Right cardiac atrium (tissue), 5 donors: Measurements from ENCODE around the gene KIAA1614. TPM values are rescaled to one million over a fixed set of nuclear protein-coding genes. Genes with fewer than 3 reads are reported as not detected.
A peak's percentile ranks its signal among the peaks of the same experiment; 100 is the strongest.

Experiments
- ATAC-seq, 2 donors: fragments of 200-7000 bp; cut with Tn5 transposase; one replicate each; pipeline versions ENCODE4 v1.8.0 to v1.9.1; 2020; ENCODE audit warnings: moderate library complexity in 2 of 2, mild to moderate bottlenecking in 1 of 2
- DNase-seq, 3 donors: peaks; one replicate each; pipeline ENCODE4 v3.0.0-alpha.2; 2020
- H3K27ac ChIP-seq: one replicate; pipeline ENCODE4 v1.5.1; 2013; ENCODE audit warnings: mild to moderate bottlenecking, low read length, control low read depth, moderate library complexity
- H3K27me3 ChIP-seq: one replicate; pipeline ENCODE4 v1.6.1; 2013; ENCODE audit not compliant: control insufficient read depth, insufficient read depth
- H3K4me1 ChIP-seq: one replicate; pipeline ENCODE4 v1.6.1; 2013; ENCODE audit warnings: low read length; ENCODE audit not compliant: control insufficient read depth, insufficient read depth
- H3K4me3 ChIP-seq: one replicate; pipeline ENCODE4 v1.5.1; 2013; ENCODE audit warnings: low read length, control low read depth
- H3K9me3 ChIP-seq: one replicate; pipeline ENCODE4 v1.6.1; 2013; ENCODE audit warnings: low read length; ENCODE audit not compliant: control insufficient read depth
- WGBS: extraction: QIAGEN DNeasy Blood & Tissue Kit; methylation state at CpG from one replicate; pipeline ENCODE4 v1.1.7; 2013; 5-methylcytosine and 5-hydroxymethylcytosine counted together
- intact Hi-C, 4 donors: fragments of 100-400 bp; cut with DNase I; formaldehyde crosslinking; loops; one replicate each; pipeline versions ENCODE4 v1.11.0 to v1.14.0; 2022 to 2023
- polyA plus RNA-seq: library from polyadenylated mRNA; stranded (reverse); fragments of 200-250 nt; gene quantifications from one replicate; pipeline ENCODE4 v1.2.3, GENCODE V29; 2013
- total RNA-seq, 4 donors: library from RNA; stranded (reverse); fragmentation: NEBNext Ultra II Directional; extraction: Animal tissue kit (Norgen Biotek cat#: 25700); gene quantifications; one replicate each; pipeline ENCODE4 v1.2.1, GENCODE V29; 2021
- donor health status: healthy with polysubstance abuse.
- donor health status: DM: no; HTN: yes; CAD: no.
- donor health status: DM: no; HTN: no; CAD: no.
- donor health status: DM: no; HTN: yes; CAD: no; lungs with severe emphysema.
- donor health status: DM: yes; HTN: yes; CAD: no.

Gene KIAA1614
- total and polyA plus RNA-seq, 5 donors: 10.2 to 16.6 (median 11.6) TPM

DNA sequence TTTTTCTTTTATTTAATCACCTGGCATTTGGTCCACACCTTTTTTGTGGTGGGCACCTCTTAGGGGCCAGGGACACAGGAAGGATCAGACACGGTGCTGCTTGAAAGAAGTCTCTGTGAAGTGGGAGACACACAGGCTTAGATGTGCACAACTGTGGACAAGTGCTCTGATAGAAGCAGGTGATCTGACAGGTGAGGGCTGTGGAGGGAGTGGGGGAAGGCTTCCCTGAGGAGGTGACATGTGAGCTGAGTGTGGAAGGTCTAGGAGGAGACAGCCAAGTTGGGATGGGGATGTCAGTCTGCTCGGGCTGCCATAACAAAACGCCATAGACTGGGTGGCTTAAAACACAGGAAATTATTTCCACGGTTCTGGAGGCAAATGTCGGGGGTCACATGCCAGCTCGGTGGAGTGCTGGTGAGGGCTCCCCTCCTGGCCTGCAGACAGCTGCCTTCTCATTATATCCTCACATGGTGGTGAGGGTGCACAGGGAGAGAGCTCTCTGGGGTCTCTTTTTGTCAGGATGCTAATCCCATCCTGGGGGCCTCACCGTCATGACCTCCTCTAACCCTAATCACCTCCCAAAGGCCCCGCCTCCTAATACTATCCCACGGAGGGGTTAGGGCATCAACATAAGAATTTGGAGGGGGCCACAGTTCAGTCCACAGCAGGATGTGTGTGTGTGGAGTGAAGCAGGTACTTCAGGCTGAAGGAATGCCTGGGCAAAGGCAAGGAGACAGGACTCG is 5.2 kb upstream of the KIAA1614 start:
- ATAC-seq: no peak
- Histone ChIP-seq H3K27me3 (no peaks in the 10 kb centered on the region), H3K4me3 (no peak overlapping the region), H3K9me3 (no peaks in the 10 kb centered on the region), H3K4me1 (no peaks in the 10 kb centered on the region), H3K27ac (no peak overlapping the region)
- DNase-seq: no peak
- WGBS: 83% methylated on average over 10 of the region's 10 CpGs
- intact Hi-C loops: no loop called here

GRCh38 chr1:180908074-180908765 is 4.5 kb upstream of the KIAA1614 start:
- WGBS: 89% methylated on average over 15 of the region's 15 CpGs
- Histone ChIP-seq H3K4me3 (no peak overlapping the region), H3K4me1 (no peaks in the 10 kb centered on the region), H3K9me3 (no peaks in the 10 kb centered on the region), H3K27ac (no peak overlapping the region), H3K27me3 (no peaks in the 10 kb centered on the region)
- ATAC-seq (no peak), DNase-seq (no peak)
- intact Hi-C loops: no loop called here

GRCh38 chr1:180909005-180909414 is 3.7 kb upstream of the KIAA1614 start:
- no peaks in the 10 kb centered on the region for H3K27me3 ChIP-seq
- no peak overlapping the region for H3K4me3 ChIP-seq
- H3K27ac ChIP-seq: no peak overlapping the region
- no peak for DNase-seq
- no peak for ATAC-seq
- H3K9me3 ChIP-seq: no peaks in the 10 kb centered on the region
- intact Hi-C loops: no loop called here
- H3K4me1 ChIP-seq: no peaks in the 10 kb centered on the region
- 85% methylated on average over 3 of the region's 3 CpGs for WGBS

DNA sequence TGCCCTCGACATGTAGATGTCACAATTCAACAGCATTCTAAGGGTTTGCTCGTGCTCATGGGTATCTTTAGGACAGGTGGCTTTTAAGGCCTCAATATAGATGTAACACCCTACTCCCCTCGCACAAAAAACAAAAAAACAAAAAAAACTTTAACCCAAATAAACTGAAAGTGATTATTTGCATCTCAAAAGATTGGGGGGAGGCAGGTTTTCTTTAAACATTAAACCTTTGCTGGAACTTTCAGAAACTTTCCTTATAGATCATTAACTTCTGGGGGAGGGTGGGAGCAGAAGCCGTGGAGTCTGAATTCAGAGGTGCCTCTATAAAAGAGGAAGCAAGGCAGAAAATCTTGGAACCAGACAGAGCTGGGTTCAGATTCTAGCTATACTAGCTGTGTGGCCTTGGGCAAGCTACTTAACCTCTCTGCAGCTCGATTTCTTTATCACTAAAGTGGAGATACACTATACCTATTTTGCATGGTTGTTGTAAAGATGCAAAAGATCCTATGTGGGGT is 3.2 kb upstream of the KIAA1614 start:
- no peak overlapping the region for H3K27ac ChIP-seq
- ATAC-seq: no peak
- no peaks in the 10 kb centered on the region for H3K9me3 ChIP-seq
- no peaks in the 10 kb centered on the region for H3K27me3 ChIP-seq
- DNase-seq: no peak
- no peak overlapping the region for H3K4me3 ChIP-seq
- intact Hi-C loops: no loop called here
- WGBS: 82% methylated on average over 5 of the region's 5 CpGs
- no peaks in the 10 kb centered on the region for H3K4me1 ChIP-seq

DNA sequence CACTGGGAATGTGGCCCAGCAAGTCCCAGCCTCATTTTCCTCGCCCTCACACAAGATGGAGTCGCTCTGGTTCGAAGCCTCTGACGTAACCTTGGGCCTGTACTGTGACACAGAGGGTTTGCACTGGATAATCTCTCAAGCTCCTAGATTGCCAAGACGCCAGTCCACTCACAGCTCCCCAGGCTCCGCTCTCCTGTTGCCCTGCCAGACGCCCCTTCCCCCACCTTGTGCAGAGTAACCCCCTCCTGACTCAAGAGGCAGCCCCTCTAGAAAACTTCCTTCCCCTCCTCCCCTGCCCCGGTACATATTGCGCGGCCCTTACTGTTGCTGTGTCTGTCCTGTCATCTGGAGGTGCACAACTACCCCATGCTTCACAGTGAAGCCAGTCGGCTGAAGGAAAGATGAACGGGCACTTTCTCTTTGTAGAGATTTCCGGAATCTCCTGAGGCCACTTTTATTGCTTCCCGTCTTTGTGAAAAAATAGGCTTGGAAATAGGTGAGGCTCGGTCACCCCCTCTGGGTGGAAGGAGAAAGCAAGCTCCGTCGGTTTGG is 981 bp upstream of the KIAA1614 start:
- ATAC-seq (peak; percentile 19 to 42), DNase-seq (peak in 2 of 3 donors; percentile 66 to 72)
- Histone ChIP-seq H3K4me3 (peak overlapping the region; percentile 81), H3K27me3 (no peaks in the 10 kb centered on the region), H3K9me3 (no peaks in the 10 kb centered on the region), H3K4me1 (no peaks in the 10 kb centered on the region), H3K27ac (peak overlapping the region; percentile 81)
- 18% methylated on average over 17 of the region's 17 CpGs for WGBS
- intact Hi-C loops: no loop called here

DNA sequence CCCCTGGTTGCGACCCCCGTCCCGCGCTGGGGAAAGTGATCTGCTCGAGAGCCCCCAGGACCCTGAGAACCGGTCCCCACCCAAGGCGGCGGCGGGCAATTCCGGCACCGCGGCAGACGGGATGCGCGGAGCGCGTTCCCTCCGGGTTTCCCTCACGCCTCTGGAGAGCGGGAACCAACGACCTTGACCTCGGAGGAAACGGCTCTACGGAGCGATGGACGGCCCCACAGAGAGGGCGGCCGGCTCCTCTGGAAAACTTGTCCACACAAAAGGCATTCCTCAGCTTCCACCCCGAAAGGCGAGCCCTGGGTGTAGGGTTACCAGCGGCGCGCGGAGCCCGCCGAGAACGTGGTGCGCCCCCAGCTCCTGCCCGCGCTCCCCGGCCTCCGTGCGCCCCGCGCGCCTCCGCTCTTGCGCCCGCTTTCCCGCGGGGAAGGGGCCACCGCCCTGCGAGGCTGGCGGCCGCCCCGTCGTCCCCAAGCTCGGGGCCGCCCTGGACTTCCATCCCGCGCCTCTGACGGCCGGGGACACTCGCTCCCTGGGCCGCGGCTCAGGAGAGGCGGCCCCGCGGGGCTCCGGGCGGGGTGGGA is 391 bp upstream of the KIAA1614 start:
- Histone ChIP-seq H3K4me3 (peak overlapping the region; percentile 81), H3K27ac (peak overlapping the region; percentile 81), H3K4me1 (no peaks in the 10 kb centered on the region), H3K9me3 (no peaks in the 10 kb centered on the region), H3K27me3 (no peaks in the 10 kb centered on the region)
- ATAC-seq (peak; percentile 41 to 49), DNase-seq (peak; percentile 23 to 73 (median 70))
- 1% methylated on average over 71 of the region's 71 CpGs for WGBS
- intact Hi-C loops: no loop called here

- no peaks in the 10 kb centered on the region for H3K4me1 ChIP-seq
- no peak overlapping the region for H3K4me3 ChIP-seq
- DNase-seq (no peak), ATAC-seq (no peak)
- H3K27ac ChIP-seq: no peak overlapping the region
- intact Hi-C loops: no loop called here
- WGBS: 93% methylated on average over 11 of the region's 11 CpGs
- H3K9me3 ChIP-seq: no peaks in the 10 kb centered on the region
- H3K27me3 ChIP-seq: no peaks in the 10 kb centered on the region
Observed at GRCh38 chr1:180915426-180915965, 2.8 kb downstream of the KIAA1614 start.

DNA sequence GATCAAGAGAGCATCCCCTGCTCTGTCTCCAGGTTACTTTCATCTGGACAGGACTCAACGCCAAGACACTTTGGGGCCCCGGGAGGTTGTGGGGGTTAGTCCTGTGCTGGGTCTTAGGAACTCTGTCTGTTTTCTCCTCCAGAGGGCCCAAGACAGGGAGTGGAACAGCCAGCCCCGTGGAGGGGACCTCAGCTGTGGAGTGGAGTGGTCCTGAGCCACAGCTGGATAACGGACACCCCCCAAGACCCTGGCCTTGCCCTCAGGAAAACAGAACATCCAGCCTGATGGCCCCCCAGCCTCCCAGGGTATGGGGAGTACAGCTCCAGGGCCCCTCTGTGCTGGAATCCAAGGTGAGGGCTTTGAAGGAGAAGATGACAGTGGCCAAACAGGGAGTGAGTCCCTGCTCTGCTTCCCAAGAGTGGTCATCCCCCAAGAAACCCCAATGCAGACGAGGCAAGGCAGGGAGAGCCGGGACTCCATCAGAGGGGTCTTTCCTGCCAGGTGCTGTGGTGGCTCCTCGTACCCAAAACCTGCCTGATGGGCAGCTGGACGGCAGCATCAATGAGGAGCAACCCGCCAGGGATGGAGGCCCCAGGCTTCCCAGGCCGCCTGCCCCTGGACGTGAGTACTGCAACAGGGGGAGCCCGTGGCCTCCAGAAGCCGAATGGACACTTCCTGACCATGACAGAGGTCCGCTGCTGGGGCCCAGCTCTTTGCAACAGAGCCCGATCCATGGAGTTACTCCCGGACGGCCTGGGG is 3.5 kb downstream of the KIAA1614 start:
- no peak for DNase-seq
- no peak for ATAC-seq

DNA sequence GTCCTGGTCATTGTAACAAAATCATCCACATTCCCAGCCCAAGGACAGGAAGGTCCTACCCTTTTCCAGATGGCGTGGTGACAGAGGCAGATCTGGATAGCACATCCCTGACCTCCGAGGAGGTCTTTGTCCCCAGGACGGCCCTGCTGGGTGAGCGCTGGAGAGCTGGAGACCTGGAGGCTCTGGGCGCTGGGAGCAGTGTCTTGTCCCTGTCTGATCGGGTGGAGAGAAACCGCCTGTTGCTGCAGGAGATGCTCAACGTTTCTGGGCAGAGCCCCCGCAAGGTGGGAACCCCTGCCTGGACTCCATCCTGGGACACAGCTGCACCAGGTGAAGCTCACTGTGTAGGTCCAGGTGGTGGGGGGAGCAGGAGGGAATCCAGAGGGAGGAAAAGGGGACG is 4.1 kb downstream of the KIAA1614 start:
- no peaks in the 10 kb centered on the region for H3K4me1 ChIP-seq
- DNase-seq (no peak), ATAC-seq (no peak)
- WGBS: 85% methylated on average over 10 of the region's 10 CpGs
- no peak overlapping the region for H3K27ac ChIP-seq
- no peak overlapping the region for H3K4me3 ChIP-seq
- no peaks in the 10 kb centered on the region for H3K9me3 ChIP-seq
- intact Hi-C loops: no loop called here
- H3K27me3 ChIP-seq: no peaks in the 10 kb centered on the region

More for the DNA sequence above, 3.5 kb downstream of the KIAA1614 start:
- Histone ChIP-seq H3K27me3 (no peaks in the 10 kb centered on the region), H3K9me3 (no peaks in the 10 kb centered on the region), H3K27ac (no peak overlapping the region), H3K4me1 (no peaks in the 10 kb centered on the region), H3K4me3 (no peak overlapping the region)
- intact Hi-C loops: no loop called here
- whole genome bisulfite sequencing: 91% methylated on average over 17 of the region's 17 CpGs

DNA sequence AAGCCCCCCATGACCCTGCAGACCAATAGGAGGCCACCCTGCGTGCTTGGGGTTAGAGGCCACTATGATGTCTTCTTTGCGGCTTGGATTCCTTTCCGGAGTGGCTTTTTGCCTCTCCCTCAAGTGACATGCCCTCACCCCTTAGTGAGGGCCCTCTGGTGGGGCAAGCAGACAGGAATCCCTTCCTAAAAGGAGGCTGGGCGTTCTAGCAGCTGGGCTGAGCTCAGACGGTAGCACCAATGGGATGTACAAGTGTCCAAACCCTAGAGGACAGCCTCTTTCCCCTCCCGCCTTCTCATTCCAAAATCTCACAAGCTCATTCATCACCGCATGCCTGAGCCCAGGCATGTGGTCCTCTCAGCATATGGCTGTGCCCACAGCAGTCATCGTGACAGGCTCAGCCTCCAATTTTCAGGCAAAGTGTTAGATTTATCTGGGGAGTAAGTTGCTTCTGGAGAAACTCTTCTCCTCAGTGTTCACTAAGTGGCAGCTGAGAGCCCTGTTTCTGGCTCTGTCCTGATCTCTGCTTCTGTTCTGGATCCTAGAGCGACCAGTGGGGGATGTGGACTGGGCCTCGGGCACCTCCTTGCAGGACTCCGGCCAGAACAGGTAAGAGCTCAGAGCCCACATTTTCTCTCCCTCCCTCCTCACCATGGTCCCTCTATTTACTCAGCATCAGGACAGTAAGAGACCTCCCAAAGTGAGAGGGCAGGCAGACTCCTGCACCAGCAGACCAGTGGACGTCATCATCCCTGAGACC is 4.8 kb downstream of the KIAA1614 start:
- no peaks in the 10 kb centered on the region for H3K27me3 ChIP-seq
- H3K9me3 ChIP-seq: no peaks in the 10 kb centered on the region
- peak in 1 of 3 donors; percentile 3 for DNase-seq
- no peak for ATAC-seq
- intact Hi-C loops: no loop called here
- WGBS: 70% methylated on average over 12 of the region's 12 CpGs
- no peaks in the 10 kb centered on the region for H3K4me1 ChIP-seq
- no peak overlapping the region for H3K4me3 ChIP-seq
- no peak overlapping the region for H3K27ac ChIP-seq
